Spleen (tissue), 7 donors: ENCODE measurements around the gene NUB1.

ENCODE experiments used
- POLR2A ChIP-seq, 3 donors: fragments of 450-650 bp; IDR thresholded peaks; one replicate each; pipeline ENCODE4 v1.5.1; 2017; ENCODE audit warnings: antibody characterized with exemption in 3 of 3, mild to moderate bottlenecking in 1 of 3
- POLR2AphosphoS5 ChIP-seq, 3 donors: sonication (generic); formaldehyde crosslinking; IDR thresholded peaks; one replicate each; pipeline ENCODE4 v1.5.1; 2017; ENCODE audit warnings: antibody characterized with exemption in 3 of 3
- TF ChIP-seq, protein P1 (sequence below), 11 experiments: fragments of 200-600 bp in 7 of 11; fragments of 450-650 bp in 4 of 11; sonication (generic) in 4 of 11; IDR thresholded peaks in 8 of 11; conservative IDR thresholded peaks in 3 of 11; 1 replicate in 7 of 11; 2 replicates in 4 of 11; pipeline versions ENCODE4 v1.4.0 to v1.8.0; 2016 to 2021; ENCODE audit warnings: antibody characterized with exemption in 11 of 11, inconsistent platforms in 4 of 11, mild to moderate bottlenecking in 1 of 11
- donor health status: DM: no; HTN: no; CAD: no; lungs with moderate emphysema.
- donor health status: DM: no; HTN: no; CAD: no.
- donor health status: DM: no; HTN: no; CAD: no.

DNA sequence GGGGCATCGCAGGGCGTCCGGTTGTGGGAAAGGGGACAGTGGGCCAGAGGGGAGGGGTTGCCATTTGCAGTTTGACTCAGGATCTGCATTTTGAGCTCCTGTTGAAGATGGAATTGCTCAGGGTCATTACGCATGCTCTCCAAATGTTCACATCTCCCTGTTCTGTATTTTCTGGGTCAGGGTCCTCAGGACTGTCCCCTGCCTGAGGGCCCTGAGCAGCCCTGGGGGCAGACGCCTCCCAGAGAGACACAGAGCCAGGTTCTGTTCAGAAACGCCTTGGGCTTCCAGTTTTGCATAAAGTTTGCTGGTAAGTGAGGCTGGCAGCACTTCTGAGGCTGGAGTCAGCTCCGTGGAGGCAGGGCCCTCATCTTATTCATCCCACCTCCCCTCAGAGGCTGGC lies 34.1 kb upstream of the NUB1 start:
- TF ChIP-seq POLR2AphosphoS5 (IDR thresholded peaks at IDR 0.05) (no peak), POLR2A (IDR thresholded peaks at IDR 0.05) (no peak)
- TF ChIP-seq, protein P1, sequence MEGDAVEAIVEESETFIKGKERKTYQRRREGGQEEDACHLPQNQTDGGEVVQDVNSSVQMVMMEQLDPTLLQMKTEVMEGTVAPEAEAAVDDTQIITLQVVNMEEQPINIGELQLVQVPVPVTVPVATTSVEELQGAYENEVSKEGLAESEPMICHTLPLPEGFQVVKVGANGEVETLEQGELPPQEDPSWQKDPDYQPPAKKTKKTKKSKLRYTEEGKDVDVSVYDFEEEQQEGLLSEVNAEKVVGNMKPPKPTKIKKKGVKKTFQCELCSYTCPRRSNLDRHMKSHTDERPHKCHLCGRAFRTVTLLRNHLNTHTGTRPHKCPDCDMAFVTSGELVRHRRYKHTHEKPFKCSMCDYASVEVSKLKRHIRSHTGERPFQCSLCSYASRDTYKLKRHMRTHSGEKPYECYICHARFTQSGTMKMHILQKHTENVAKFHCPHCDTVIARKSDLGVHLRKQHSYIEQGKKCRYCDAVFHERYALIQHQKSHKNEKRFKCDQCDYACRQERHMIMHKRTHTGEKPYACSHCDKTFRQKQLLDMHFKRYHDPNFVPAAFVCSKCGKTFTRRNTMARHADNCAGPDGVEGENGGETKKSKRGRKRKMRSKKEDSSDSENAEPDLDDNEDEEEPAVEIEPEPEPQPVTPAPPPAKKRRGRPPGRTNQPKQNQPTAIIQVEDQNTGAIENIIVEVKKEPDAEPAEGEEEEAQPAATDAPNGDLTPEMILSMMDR (IDR thresholded peaks at IDR 0.05 in 8 of 11, conservative IDR thresholded peaks at IDR 0.05 in 3 of 11) = no peak
